DMS53 treated with DMSO at 0.1 percent for 48 hours (cell line): ENCODE results near the gene HOXD9.

ENCODE experiments used
- DNase-seq: peaks from one replicate; lab custom pipeline; 2025; ENCODE audit not compliant: unreplicated experiment; lab: John Stamatoyannopoulos, UW

Gene HOXD9

GRCh38 chr2:176122683-176123410 is at the start of gene HOXD9:
Gene HOXD9 (plus strand): TSS chr2:176122719. CDS start chr2:176122769, 50 bp downstream.
- DNase-seq: no peak

GRCh38 chr2:176072951-176073904 is 49.3 kb upstream of the HOXD9 start:
- no peak for DNase-seq

GRCh38 chr2:176074919-176075425 is 47.5 kb upstream of the HOXD9 start:
- DNase-seq: no peak

DNA sequence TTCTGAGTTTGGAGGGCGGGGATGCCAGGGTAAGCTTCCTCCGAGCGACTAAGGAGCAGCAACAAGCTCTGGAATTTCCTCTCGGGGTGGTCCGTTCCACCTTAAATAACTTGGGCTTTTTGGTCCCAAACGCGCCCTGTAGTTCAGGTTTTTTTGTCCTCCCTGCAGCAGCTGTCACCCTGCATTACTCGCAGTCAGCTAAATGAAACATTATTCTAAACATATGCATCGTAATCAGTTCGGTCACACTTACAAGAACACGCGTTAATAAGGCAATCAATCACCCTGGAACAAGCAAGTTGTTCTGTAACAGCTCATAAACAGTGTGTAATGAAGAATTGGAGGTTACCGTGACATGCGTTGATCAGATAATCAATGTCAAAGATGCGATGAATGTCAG is 47.0 kb upstream of the HOXD9 start:
- DNase-seq: no peak

DNA sequence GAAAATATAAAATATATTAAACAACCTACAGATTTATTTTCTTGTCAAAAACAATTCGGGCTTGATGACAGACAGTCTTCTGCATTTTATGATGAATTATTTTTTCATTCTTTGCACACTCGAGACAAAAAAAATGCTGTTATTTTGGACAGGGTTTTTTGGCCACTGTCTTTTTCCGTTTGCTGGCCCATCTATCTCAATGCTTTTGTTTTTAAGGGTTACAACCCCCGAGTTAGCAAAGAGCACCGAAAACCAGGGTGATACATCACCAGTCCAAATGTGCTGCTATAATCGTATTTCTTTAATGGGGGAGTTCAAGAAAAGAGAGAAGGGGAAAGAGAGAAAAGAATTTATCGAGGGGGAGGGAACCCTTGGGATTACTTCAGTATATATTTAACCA is 46.5 kb upstream of the HOXD9 start:
- no peak for DNase-seq

- DNase-seq: no peak
Measured at GRCh38 chr2:176076796-176077195, 45.7 kb upstream of the HOXD9 start.

DNA sequence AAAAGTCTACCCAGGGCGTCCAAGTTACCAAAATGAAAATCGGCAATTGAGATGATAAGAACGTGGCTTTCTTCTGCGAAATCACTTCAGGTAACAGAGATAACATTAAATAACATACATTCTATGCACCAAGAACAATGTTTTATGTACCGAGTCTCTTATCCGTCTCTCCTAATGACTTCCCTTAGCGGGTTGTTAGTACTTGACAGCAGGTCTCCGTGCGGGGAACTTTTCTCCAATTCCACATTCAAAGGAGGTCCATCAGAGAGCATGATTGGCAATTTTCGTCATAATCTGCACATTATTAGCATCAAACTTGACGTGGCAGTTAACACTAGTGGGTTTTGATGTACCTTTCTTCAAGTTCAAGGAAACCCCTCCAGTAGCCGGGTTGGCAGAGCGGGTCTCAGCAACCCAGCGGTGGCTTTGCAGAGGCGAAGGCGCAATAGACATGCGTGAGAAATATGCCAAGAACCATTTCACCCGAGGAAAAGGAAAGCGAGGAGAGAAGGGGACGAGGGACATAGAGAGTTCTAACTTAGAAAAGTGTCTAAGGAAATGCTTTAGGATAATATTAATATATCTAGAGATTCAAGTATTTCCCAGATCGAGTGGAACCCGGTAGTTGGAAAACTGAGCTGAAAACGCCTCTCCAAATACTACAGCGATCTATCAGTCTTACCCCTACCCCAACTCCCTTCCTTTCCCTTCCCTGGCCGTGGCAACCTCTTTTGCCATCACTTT is 43.8 kb upstream of the HOXD9 start:
- DNase-seq: peak; percentile 44

GRCh38 chr2:176079285-176079830 is 43.2 kb upstream of the HOXD9 start:
- DNase-seq: no peak

GRCh38 chr2:176079831-176080539 is 42.5 kb upstream of the HOXD9 start:
- DNase-seq: peak; percentile 60

DNA sequence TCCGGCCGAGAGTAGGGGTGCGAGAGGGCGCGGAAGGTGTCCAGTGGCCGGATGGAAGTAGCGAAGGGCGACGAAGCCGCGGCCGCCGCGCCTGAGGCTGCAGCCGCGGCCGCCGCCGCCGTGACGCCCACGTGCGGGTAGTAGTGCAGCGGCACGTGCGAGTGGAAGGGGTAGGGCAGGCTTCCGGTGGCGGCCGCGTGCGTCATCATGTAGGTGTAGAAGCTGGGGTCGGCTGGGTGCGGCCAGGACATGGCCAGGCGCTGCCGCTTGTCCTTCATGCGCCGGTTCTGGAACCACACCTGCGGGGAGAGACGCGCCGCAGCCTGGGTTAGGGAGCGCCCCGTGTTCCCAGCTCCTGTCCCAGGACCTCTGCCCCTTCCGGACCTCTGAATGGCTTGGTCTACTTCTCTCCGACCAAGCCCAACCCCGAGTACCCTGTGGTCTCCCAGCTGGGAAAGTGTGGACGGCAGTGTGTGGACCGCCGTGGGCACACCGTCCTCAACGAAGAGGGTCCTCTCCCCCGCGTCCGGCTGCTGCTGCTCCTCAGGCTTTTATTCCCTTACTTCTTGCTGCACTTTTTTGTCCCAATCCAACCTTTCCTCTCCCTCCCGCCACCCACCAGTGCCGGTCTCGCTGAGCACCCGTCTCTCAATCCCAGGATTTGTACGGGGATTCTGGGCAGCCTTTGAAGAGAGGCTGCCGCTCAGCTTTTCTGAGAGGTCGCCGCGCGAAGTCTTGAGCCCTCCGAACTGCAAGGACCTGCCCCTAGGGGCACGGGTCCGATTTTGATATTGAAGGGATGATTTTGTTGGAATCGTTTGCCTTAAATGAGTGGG is 41.8 kb upstream of the HOXD9 start:
- DNase-seq: peak; percentile 42

- no peak for DNase-seq
Measured at GRCh38 chr2:176081376-176081836, 41.1 kb upstream of the HOXD9 start.

GRCh38 chr2:176081837-176082524 is 40.5 kb upstream of the HOXD9 start:
- no peak for DNase-seq

DNA sequence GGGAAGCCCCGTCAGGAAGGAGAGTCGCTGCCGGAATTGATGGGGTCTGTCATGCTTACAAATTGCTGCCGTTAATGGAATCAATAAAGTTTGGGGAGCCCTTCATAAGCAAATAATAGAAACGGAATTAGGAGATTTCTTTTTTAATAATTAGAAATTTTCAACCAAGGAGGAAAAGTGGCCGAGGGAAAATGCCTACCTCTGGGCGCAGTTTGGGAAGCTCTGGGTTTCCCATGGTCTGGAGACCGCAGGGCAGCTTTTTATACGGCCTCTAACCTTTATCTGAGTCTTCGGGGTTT is 40.0 kb upstream of the HOXD9 start:
- no peak for DNase-seq

GRCh38 chr2:176082824-176083751 is 39.4 kb upstream of the HOXD9 start:
- DNase-seq: no peak

- no peak for DNase-seq
Measured at GRCh38 chr2:176083796-176084261, 38.7 kb upstream of the HOXD9 start, which contains the start of gene EVX2. Gene EVX2 (minus strand): TSS chr2:176083962. CDS start chr2:176083776, 186 bp downstream.

- no peak for DNase-seq
Measured at GRCh38 chr2:176084611-176085119, 37.9 kb upstream of the HOXD9 start.

DNA sequence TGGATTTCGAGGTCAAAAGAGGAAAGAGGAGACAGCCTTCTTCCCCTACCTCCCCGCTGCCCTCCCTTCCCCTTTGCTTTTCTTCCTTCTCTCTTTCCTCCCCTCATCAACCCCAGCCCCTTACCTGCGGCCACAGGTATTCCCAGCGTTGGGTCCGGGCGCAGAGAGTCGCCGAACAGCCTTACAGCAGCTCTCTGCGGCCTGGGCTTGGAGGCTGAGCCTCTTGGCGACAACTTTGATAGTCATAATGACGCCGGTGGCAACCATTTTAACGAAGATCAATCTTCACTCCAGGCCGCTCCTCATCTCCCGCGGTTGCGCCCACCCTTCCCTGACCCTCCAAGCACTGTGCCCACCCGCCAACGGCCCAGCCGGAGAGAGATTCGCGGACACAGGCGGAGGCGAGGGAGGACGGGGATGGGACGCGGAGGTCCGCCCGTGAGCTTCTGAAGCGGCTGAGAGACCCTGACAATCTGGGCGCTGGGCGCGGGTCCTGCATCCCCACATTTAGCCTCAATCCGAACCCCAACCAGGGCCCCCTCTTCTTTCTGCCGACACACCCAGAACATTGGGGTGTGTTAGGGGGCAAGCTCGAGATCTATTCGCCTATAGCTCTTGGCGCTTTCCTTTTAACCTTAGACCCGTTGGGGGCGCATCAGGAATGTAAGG is 37.3 kb upstream of the HOXD9 start:
- DNase-seq: no peak
